Suppressor macrophage treated with lipopolysaccharide for 4 hours (primary cell): ENCODE results near the gene DENND5A.
"Not testable (repeated sequence)": the region's sequence is repeated elsewhere in the genome, so short reads cannot be mapped to it uniquely, and the experiment has no call there.

ENCODE experiments used
- DNase-seq: peaks from one replicate; pipeline ENCODE4 v3.0.0-alpha.2; 2020

DENND5A gene

GRCh38 chr11:9137293-9138132 lies 127.6 kb downstream of the DENND5A start:
- peak; percentile 71 for DNase-seq

- DNase-seq: no peak
These were observed 128.4 kb downstream of the DENND5A start for GRCh38 chr11:9136741-9137140.

DNA sequence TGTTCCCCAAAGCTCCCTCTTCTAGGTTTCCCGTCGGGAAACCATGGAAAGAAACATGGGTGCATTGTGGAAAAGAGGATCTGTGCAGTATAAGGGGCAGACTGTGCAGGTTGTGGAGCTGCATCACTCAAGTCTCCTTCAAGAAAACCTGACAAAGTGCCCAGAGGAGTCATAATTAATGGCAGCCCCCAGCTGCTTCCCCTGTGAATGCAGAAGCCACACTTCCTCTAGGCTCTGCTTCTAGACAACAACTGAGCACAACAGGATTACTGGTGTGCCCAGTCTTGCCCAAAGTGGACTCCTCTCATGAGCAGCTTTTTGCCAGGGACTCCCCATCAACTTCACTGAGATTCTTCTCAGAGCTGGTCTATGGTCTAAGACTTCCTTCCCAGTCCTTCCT lies 131.2 kb downstream of the DENND5A start:
- no peak for DNase-seq

DNA sequence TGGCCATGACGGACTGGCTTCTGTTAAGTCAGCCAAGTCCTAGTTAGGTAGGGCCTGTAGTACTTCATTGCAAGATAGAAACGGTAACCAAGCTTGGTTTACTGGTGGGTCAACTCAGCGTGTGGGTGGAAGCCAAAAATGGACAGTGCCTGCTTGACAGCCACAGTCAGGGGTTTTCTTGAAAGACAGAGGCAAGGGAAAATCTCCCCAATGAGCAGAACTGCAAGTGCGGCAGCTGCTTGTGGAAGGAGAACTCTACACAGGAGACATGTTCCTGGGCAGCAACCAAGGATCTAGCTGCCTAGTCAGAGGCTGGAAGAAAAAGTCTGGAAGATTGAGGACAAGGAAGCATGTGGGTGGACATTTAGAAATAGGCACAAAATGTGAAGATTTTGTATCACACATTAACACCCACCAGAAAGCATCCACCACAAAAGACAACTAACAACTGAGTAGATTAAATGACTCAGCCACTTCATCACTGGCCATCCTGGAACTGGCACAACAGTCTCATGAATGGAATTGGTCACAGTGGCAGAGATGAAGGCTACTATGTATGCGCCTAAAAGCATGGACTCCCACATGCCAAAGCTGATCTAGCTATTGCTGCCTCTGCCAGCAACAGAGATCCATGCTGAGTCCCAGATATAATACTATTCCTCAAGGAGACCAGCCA lies 132.8 kb downstream of the DENND5A start:
- peak; percentile 25 for DNase-seq

- peak; percentile 63 for DNase-seq
These were observed 134.9 kb downstream of the DENND5A start for GRCh38 chr11:9130297-9130696.

DNA sequence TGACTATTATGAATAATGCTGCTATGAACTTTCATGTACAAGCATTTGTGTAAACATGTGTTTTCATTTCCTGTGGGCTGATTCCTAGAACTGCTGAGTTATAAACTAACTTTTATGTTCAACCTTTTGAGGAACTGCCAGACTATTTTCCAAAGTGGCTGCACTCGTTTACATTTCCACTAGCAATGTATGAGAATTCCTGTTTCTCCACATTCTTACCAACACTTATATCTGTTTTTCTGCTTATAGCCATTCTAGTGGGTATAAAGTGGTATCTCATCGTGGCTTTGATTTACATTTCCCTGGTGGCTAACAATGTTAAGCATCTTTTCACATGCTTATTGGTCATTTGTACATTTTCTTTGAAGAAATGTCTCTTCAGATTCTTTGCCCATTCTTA lies 138.5 kb downstream of the DENND5A start:
- DNase-seq: peak; percentile 11

- DNase-seq: no peak
These were observed 139.8 kb downstream of the DENND5A start for GRCh38 chr11:9125185-9125886.

- no peak for DNase-seq
These were observed 141.4 kb downstream of the DENND5A start for GRCh38 chr11:9123595-9124304.

DNA sequence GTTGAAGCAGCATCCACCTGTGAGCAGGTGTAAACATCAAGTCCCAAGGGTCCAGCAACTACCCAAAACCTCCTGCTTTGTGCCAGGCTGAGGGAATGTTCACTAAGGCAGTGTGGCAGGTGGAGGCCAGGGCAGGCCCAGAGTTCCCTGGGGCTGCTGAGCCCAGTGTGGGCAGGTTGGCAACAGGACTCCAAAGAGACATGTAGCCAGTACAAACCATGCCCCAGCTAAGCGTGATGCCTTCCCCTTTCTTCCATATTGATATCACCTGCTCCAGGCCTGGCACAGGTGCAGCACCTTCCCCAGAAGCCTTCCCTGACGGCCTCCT lies 143.7 kb downstream of the DENND5A start:
- no peak for DNase-seq

GRCh38 chr11:9120664-9121468 lies 144.3 kb downstream of the DENND5A start:
- DNase-seq: no peak

GRCh38 chr11:9118277-9118676 lies 146.9 kb downstream of the DENND5A start:
- no peak for DNase-seq

DNA sequence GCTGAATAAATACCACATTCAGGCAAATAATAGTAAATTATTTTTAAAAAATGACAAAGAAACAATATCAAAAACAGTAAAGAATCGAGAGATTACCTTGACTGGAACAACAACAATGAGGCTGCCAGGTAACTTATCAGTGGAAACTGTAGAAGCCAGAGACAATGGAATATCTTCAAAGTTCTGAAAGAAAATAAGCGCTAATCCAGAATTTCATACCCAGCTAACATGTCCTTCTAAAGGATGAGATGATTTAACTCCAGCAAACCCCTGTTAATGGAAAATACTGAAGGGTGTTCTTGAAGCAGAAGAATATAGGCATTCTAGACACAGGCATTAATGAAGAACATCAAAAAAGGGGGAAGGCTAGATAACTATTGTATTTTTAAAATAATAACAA lies 153.1 kb downstream of the DENND5A start:
- no peak for DNase-seq

GRCh38 chr11:9109858-9110731 lies 155.1 kb downstream of the DENND5A start:
- DNase-seq: no peak

- DNase-seq: no peak
These were observed 160.6 kb downstream of the DENND5A start for GRCh38 chr11:9104580-9104979.

DNA sequence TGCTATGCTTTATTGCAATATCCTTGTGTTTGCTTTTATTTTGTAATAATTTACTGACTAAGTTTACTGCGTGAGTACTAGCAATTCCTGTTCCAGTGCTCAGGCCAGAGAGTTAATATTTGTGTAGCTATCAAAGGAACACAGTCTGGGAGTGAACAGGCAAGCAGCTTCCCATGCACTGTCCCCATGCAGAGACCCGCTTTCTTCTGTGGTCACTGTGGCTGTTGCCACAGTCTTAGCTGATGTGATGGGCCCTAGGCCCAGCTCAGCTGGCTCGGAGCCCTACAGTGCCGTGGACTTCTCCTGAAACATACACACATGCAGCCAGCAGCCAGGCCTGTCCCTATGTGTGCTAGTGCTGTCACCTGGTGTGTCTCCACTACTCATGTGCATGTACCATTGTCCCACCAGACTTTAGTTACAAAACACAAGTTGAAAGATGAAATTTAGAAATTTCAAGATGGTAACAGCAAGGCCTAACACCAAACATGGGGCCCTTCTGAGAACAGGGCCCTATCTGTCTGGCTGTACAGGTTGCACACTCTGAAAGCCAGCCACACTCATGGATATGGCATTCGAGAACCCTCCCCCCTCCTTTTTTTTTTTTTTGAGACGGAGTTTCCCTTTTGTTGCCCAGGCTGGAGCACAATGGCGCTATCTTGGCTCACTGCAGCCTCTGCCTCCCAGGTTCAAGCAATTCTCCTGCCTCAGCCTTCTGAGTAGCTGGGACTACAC lies 161.4 kb downstream of the DENND5A start:
- no peak for DNase-seq

DNA sequence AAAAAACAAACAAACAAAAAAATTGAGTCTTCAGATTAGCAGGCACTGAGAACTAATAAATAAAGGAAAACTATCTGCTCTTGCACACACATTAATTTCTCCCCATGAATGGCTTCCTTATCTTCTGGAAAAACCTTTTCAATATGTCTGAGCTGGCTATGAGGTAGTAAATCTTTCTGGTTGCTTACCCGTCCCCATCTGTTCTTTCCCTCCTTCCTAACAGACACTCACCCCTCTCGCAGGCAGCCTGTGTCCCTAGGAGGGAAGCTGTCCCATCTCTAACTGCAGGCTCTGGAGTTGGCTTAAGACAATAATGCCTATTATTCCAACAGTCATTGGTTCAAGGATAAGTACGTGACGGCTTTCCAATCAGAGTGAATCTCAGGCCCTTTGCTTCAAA lies 165.5 kb downstream of the DENND5A start:
- DNase-seq: no peak

- DNase-seq: not testable (repeated sequence)
These were observed 166.7 kb downstream of the DENND5A start for GRCh38 chr11:9098455-9098854.

DNA sequence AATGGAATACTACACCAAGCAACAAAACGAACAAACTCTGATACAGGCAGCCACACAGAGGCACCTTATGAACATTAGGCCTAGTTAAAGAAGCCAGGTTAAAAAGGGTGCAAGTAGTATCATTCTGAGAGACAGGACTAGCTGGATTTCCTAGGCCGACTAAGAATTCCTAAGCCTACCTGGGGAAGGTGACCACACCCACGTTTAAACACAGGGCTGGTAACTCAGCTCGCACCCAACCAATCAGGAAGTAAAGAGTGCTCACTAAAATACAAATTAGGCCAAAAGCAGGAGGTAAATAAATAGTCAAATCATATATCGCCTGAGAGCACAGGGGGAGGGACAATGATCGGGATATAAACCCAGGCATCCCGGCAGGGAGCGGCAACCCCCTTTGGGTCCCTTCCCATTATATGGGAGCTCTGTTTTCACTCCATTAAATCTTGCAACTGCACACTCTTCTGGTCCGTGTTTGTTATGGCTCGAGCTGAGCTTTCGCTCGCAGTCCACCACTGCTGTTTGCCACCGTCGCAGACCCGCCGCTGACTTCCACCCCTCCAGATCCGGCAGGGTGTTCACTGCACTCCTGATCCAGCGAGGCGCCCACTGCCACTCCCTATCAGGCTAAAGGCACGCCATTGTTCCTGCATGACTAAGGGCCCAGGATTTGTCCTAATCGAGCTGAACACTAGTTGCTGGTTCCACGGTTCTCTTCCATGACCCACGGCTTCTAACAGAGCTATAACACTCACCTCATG lies 167.8 kb downstream of the DENND5A start:
- not testable (repeated sequence) for DNase-seq

DNA sequence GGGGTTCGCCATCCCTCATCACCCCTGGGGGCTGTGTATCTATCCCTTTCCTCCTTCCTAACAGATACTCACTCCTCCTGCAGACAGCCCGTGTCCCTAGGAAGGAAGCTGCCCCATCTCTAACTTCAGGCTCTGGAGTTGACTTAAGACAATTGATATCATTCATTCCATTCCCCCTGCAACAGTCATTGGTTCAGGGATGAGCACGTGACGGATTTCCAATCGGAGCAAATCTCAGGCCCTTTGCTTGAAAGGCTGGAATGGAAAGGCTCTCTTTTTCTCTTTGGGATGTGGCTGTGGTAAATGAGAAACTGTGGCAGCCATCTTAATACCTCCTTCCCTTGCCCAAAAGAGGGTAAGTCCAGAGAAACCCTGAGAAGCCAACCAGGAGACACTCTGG lies 168.7 kb downstream of the DENND5A start:
- DNase-seq: no peak

- DNase-seq: peak; percentile 35
These were observed 169.7 kb downstream of the DENND5A start for GRCh38 chr11:9095421-9095820.
